DOHH2 (cell line): ENCODE results near the gene DPH3.
A peak's percentile ranks its signal among the peaks of the same experiment; 100 is the strongest.

ENCODE experiments used
- H3F3A ChIP-seq: fragments of 200-600 bp; sonication (generic), shearing (Covaris generic); 2 replicates; pipeline ENCODE4 v1.6.0; 2016; ENCODE audit warnings: antibody characterized with exemption, mild to moderate bottlenecking; ENCODE audit not compliant: control insufficient read depth, insufficient read depth
- H3K27ac ChIP-seq: fragments of 200-600 bp; sonication (generic); 2 replicates; pipeline ENCODE4 v1.5.1; 2014; ENCODE audit warnings: low read depth, mild to moderate bottlenecking, low read length, moderate library complexity
- H3K27me3 ChIP-seq: fragments of 200-600 bp; sonication (generic); 2 replicates; pipeline ENCODE4 v1.6.1; 2014; ENCODE audit warnings: mild to moderate bottlenecking, low read length, mixed read lengths; ENCODE audit not compliant: control insufficient read depth
- H3K36me3 ChIP-seq: fragments of 200-600 bp; sonication (generic); 2 replicates; pipeline ENCODE4 v1.6.1; 2014; ENCODE audit warnings: mild to moderate bottlenecking, low read length, moderate library complexity, mixed read lengths; ENCODE audit not compliant: control insufficient read depth
- H3K4me1 ChIP-seq: fragments of 200-600 bp; sonication (generic); 2 replicates; pipeline ENCODE4 v1.6.1; 2014; ENCODE audit warnings: mild to moderate bottlenecking, low read length, mixed read lengths; ENCODE audit not compliant: control insufficient read depth
- H3K4me2 ChIP-seq: fragments of 200-600 bp; sonication (generic); 2 replicates; pipeline ENCODE4 v1.6.0; 2014; ENCODE audit warnings: mild to moderate bottlenecking, low read length, moderate library complexity
- H3K4me3 ChIP-seq: fragments of 200-600 bp; sonication (generic); 2 replicates; pipeline ENCODE4 v1.5.1; 2014; ENCODE audit warnings: mild to moderate bottlenecking, low read length, mixed read lengths
- H3K79me2 ChIP-seq: fragments of 200-600 bp; sonication (generic); 2 replicates; pipeline ENCODE4 v1.6.1; 2014; ENCODE audit warnings: mild to moderate bottlenecking, low read length, mixed read lengths; ENCODE audit not compliant: control insufficient read depth
- H3K9me2 ChIP-seq: fragments of 200-600 bp; sonication (generic); replicated peaks from 2 replicates; pipeline ENCODE4 v1.6.1; 2014; ENCODE audit warnings: mild to moderate bottlenecking, low read length, mixed read lengths; ENCODE audit not compliant: control insufficient read depth
- H3K9me3 ChIP-seq: fragments of 200-600 bp; sonication (generic); 2 replicates; pipeline ENCODE4 v1.6.1; 2014; ENCODE audit warnings: antibody characterized with exemption, low read length, mixed read lengths; ENCODE audit not compliant: control insufficient read depth, insufficient read depth
- H4K20me1 ChIP-seq: fragments of 200-600 bp; sonication (generic); 2 replicates; pipeline ENCODE4 v1.6.0; 2014; ENCODE audit warnings: low read depth, mild to moderate bottlenecking, antibody characterized with exemption, low read length, moderate library complexity; ENCODE audit not compliant: control insufficient read depth, insufficient read depth
- EZH2phosphoT487 ChIP-seq: fragments of 200-600 bp; sonication (generic); IDR thresholded peaks from 2 replicates; pipeline ENCODE4 v1.6.1; 2017; ENCODE audit warnings: borderline replicate concordance, mild to moderate bottlenecking, antibody characterized with exemption, low read length, moderate library complexity, mixed read lengths
- TF ChIP-seq, protein P1 (sequence below): fragments of 200-600 bp; sonication (generic); IDR thresholded peaks from one replicate; pipeline ENCODE4 v1.5.1; 2014; ENCODE audit warnings: antibody characterized with exemption, mild to moderate bottlenecking, low read depth, low read length; ENCODE audit not compliant: poor library complexity, severe bottlenecking

The DPH3 gene

DNA sequence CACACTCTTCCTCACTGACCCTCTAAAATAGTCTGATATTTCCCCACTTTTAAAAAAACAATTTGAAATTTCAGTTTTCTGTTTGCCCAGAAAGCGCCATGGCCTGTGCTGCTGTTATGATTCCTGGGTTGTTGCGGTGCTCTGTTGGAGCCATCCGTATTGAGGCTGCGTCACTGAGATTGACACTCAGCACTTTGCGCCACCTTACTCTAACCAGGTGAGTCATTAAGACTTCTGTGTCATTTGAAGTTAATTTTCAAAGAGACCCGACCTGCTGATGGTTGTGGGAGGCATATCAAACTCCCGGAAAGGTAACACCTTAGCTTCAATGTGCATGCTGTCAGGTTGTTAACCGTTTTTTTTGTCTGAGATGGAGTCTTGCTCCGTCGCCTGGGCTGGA is 6.1 kb upstream of the DPH3 start:
- Histone ChIP-seq H3K9me2 (no peaks in the 10 kb centered on the region), H3K27me3 (no peaks in the 10 kb centered on the region), H3K36me3 (peaks cover 42% of the 10 kb centered on the region), H3K79me2 (peaks cover 32% of the 10 kb centered on the region), H3K4me1 (peaks cover 23% of the 10 kb centered on the region), H3K4me3 (no peak overlapping the region), H4K20me1 (no peaks in the 10 kb centered on the region), H3K9me3 (no peaks in the 10 kb centered on the region), H3F3A (no peaks in the 10 kb centered on the region), H3K27ac (no peak overlapping the region), H3K4me2 (no peak overlapping the region)
- TF ChIP-seq EZH2phosphoT487 = no peak
- TF ChIP-seq, protein P1, sequence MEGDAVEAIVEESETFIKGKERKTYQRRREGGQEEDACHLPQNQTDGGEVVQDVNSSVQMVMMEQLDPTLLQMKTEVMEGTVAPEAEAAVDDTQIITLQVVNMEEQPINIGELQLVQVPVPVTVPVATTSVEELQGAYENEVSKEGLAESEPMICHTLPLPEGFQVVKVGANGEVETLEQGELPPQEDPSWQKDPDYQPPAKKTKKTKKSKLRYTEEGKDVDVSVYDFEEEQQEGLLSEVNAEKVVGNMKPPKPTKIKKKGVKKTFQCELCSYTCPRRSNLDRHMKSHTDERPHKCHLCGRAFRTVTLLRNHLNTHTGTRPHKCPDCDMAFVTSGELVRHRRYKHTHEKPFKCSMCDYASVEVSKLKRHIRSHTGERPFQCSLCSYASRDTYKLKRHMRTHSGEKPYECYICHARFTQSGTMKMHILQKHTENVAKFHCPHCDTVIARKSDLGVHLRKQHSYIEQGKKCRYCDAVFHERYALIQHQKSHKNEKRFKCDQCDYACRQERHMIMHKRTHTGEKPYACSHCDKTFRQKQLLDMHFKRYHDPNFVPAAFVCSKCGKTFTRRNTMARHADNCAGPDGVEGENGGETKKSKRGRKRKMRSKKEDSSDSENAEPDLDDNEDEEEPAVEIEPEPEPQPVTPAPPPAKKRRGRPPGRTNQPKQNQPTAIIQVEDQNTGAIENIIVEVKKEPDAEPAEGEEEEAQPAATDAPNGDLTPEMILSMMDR = no peak

DNA sequence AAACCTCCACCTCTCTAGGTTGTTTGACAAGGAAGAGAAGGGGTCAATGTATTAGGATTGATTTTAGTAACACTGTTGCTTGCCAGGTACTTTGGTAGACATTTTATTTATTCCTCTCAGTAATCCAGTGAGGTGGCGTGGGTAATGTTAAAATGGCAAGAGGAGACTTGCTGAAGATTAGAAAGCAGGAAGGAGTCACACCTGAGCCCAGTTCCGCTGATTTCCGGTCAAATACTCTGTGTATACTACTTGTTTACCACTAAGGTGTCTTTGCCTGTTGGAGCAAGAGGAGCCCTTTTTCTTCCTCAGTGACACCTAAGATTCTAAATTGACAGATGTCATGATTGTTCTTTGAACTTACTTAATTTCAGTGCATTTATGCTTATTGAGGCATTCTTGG is 2.0 kb upstream of the DPH3 start:
- TF ChIP-seq EZH2phosphoT487 = no peak
- TF ChIP-seq, protein P1 = no peak
- no peaks in the 10 kb centered on the region for H3K27me3 ChIP-seq
- peak overlapping the region; percentile 74 for H3K4me2 ChIP-seq
- no peak overlapping the region for H3K27ac ChIP-seq
- H3K4me3 ChIP-seq = peak overlapping the region; percentile 94
- H3K9me3 ChIP-seq = no peaks in the 10 kb centered on the region
- peaks cover 35% of the 10 kb centered on the region for H3K4me1 ChIP-seq
- H3K36me3 ChIP-seq = peaks cover 33% of the 10 kb centered on the region
- H3F3A ChIP-seq = no peaks in the 10 kb centered on the region
- H3K9me2 ChIP-seq = no peaks in the 10 kb centered on the region
- no peaks in the 10 kb centered on the region for H4K20me1 ChIP-seq
- peaks cover 68% of the 10 kb centered on the region for H3K79me2 ChIP-seq

DNA sequence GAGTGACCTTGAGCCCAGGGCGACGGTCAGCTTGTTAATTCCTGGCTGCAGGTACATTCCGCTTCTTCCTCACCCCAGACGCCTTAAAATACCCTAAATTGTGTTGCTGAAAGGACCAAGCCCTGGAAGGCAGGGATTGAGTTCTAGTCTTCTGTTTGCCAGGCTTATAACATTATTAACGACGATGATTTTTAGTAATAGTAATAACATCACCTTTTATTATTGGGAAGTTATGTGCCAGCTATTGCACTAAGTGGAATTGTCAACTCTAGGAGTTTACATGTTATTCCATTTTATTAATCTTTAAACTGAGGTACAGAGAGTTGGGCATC is 678 bp upstream of the DPH3 start:
- no peaks in the 10 kb centered on the region for H3F3A ChIP-seq
- H3K79me2 ChIP-seq = peaks cover 68% of the 10 kb centered on the region
- peaks cover 35% of the 10 kb centered on the region for H3K4me1 ChIP-seq
- no peaks in the 10 kb centered on the region for H3K9me3 ChIP-seq
- peaks cover 27% of the 10 kb centered on the region for H3K36me3 ChIP-seq
- no peak overlapping the region; the same call in 1 of the 2 replicates for H3K27ac ChIP-seq
- no peak for TF ChIP-seq EZH2phosphoT487
- TF ChIP-seq, protein P1 = no peak
- no peaks in the 10 kb centered on the region for H3K27me3 ChIP-seq
- H3K4me2 ChIP-seq = peak overlapping the region; percentile 74
- no peaks in the 10 kb centered on the region for H3K9me2 ChIP-seq
- peak overlapping the region; percentile 94 for H3K4me3 ChIP-seq
- no peaks in the 10 kb centered on the region for H4K20me1 ChIP-seq

DNA sequence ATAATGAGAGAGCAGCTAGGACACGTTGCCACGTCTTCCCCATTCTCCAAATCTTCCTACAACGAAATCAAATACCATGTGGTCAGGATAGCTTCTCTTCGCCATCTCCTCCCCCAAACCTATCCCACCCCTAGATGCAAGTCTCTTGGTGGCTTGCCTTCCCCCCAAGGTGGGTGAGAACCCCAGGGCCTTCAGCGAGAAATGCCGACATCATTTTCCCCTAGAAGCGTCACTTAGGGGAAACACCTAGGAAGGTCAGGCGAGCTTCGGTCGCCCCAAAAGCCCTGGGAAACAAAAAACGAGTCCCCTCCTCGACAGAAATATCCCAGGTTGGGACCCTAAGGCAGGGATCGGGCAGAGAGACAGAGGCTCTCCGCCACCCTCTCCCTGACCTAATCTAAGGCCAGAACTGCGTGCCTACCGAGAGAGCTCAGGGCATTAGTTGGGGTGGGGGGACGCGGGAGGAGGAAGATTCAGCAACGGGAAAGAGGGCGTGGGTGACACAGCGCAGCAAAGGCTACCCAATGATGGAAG is 502 bp downstream of the DPH3 start:
- peak overlapping the region; percentile 97 for H3K4me2 ChIP-seq
- no peaks in the 10 kb centered on the region for H3K9me3 ChIP-seq
- H3K36me3 ChIP-seq = peaks cover 25% of the 10 kb centered on the region
- H3K79me2 ChIP-seq = peaks cover 67% of the 10 kb centered on the region
- H3K4me3 ChIP-seq = peak overlapping the region; percentile 94
- H3K4me1 ChIP-seq = peaks cover 35% of the 10 kb centered on the region
- H4K20me1 ChIP-seq = no peaks in the 10 kb centered on the region
- TF ChIP-seq, protein P1 = no peak
- TF ChIP-seq EZH2phosphoT487 = no peak
- peak overlapping the region; percentile 36; the same call in 1 of the 2 replicates for H3K27ac ChIP-seq
- no peaks in the 10 kb centered on the region for H3F3A ChIP-seq
- no peaks in the 10 kb centered on the region for H3K9me2 ChIP-seq
- H3K27me3 ChIP-seq = no peaks in the 10 kb centered on the region
